ENCODE data around the gene SLC39A3. TPM values are rescaled to one million over a fixed set of nuclear protein-coding genes. Genes with fewer than 3 reads are reported as not detected.

Gene SLC39A3
- total and polyA plus RNA-seq, 2 of the 8 experiments (the other 6 are each of a cell fraction or from before 2014, with no cell fraction given), result 33.0 to 52.9 TPM

DNA sequence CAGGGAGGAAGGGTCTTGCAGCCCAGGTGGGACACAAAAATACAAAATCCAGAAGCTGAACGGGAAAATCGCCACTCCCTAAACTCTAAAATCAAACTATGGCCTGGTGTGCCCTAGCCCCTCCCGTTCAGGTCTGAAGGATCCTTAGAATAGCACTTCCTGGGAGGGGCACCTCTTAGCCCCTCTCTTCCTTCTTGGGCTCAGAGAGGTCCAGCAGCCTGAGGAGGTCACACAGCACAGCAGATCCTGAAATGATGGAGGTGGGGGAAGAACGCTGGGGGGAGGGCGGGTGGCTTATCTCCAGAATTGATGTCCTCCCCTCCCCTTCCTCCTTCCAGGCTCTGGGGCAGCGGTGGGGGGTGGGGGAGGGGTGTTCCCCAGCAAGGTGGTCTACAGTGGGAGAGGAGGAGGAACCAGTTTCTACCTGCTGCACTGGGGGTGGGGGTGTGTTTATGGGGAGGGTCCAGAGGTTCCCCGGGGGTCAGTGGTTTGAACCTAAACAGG, 20.5 kb downstream of the SLC39A3 start (continued):
- TF ChIP-seq EZH2 (IDR thresholded peaks at IDR 0.05; ENCODE audit: low read depth, low read length, severe bottlenecking), result no peak
- no peak for TF ChIP-seq BRCA1 (IDR thresholded peaks at IDR 0.05; ENCODE audit: low read depth, low read length)
- no peak for TF ChIP-seq SIRT6 (IDR thresholded peaks at IDR 0.05; ENCODE audit: low read length)
- TF ChIP-seq SP1 (IDR thresholded peaks at IDR 0.05; ENCODE audit: low read depth, low read length), result no peak
- TF ChIP-seq, protein P1, sequence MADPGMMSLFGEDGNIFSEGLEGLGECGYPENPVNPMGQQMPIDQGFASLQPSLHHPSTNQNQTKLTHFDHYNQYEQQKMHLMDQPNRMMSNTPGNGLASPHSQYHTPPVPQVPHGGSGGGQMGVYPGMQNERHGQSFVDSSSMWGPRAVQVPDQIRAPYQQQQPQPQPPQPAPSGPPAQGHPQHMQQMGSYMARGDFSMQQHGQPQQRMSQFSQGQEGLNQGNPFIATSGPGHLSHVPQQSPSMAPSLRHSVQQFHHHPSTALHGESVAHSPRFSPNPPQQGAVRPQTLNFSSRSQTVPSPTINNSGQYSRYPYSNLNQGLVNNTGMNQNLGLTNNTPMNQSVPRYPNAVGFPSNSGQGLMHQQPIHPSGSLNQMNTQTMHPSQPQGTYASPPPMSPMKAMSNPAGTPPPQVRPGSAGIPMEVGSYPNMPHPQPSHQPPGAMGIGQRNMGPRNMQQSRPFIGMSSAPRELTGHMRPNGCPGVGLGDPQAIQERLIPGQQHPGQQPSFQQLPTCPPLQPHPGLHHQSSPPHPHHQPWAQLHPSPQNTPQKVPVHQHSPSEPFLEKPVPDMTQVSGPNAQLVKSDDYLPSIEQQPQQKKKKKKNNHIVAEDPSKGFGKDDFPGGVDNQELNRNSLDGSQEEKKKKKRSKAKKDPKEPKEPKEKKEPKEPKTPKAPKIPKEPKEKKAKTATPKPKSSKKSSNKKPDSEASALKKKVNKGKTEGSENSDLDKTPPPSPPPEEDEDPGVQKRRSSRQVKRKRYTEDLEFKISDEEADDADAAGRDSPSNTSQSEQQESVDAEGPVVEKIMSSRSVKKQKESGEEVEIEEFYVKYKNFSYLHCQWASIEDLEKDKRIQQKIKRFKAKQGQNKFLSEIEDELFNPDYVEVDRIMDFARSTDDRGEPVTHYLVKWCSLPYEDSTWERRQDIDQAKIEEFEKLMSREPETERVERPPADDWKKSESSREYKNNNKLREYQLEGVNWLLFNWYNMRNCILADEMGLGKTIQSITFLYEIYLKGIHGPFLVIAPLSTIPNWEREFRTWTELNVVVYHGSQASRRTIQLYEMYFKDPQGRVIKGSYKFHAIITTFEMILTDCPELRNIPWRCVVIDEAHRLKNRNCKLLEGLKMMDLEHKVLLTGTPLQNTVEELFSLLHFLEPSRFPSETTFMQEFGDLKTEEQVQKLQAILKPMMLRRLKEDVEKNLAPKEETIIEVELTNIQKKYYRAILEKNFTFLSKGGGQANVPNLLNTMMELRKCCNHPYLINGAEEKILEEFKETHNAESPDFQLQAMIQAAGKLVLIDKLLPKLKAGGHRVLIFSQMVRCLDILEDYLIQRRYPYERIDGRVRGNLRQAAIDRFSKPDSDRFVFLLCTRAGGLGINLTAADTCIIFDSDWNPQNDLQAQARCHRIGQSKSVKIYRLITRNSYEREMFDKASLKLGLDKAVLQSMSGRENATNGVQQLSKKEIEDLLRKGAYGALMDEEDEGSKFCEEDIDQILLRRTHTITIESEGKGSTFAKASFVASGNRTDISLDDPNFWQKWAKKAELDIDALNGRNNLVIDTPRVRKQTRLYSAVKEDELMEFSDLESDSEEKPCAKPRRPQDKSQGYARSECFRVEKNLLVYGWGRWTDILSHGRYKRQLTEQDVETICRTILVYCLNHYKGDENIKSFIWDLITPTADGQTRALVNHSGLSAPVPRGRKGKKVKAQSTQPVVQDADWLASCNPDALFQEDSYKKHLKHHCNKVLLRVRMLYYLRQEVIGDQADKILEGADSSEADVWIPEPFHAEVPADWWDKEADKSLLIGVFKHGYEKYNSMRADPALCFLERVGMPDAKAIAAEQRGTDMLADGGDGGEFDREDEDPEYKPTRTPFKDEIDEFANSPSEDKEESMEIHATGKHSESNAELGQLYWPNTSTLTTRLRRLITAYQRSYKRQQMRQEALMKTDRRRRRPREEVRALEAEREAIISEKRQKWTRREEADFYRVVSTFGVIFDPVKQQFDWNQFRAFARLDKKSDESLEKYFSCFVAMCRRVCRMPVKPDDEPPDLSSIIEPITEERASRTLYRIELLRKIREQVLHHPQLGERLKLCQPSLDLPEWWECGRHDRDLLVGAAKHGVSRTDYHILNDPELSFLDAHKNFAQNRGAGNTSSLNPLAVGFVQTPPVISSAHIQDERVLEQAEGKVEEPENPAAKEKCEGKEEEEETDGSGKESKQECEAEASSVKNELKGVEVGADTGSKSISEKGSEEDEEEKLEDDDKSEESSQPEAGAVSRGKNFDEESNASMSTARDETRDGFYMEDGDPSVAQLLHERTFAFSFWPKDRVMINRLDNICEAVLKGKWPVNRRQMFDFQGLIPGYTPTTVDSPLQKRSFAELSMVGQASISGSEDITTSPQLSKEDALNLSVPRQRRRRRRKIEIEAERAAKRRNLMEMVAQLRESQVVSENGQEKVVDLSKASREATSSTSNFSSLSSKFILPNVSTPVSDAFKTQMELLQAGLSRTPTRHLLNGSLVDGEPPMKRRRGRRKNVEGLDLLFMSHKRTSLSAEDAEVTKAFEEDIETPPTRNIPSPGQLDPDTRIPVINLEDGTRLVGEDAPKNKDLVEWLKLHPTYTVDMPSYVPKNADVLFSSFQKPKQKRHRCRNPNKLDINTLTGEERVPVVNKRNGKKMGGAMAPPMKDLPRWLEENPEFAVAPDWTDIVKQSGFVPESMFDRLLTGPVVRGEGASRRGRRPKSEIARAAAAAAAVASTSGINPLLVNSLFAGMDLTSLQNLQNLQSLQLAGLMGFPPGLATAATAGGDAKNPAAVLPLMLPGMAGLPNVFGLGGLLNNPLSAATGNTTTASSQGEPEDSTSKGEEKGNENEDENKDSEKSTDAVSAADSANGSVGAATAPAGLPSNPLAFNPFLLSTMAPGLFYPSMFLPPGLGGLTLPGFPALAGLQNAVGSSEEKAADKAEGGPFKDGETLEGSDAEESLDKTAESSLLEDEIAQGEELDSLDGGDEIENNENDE (IDR thresholded peaks at IDR 0.05; ENCODE audit: insufficient replicate concordance, low read length), result no peak
- TF ChIP-seq RNF2 (IDR thresholded peaks at IDR 0.05; ENCODE audit: borderline replicate concordance, low read depth, low read length, missing control alignments, poor library complexity, severe bottlenecking), result no peak
- no peak for TF ChIP-seq TEAD4 (IDR thresholded peaks at IDR 0.05; ENCODE audit: low read depth, low read length)
- no peak for TF ChIP-seq SP2 (IDR thresholded peaks at IDR 0.05; ENCODE audit: low read length)
- TF ChIP-seq SUZ12 (IDR thresholded peaks at IDR 0.05; ENCODE audit: low read length), result no peak
- TF ChIP-seq POLR2A (IDR thresholded peaks at IDR 0.05; ENCODE audit: control extremely low read depth in 1 of 2, low read depth in 2 of 2, low read length in 2 of 2), result no peak
- TF ChIP-seq POLR2AphosphoS5 (IDR thresholded peaks at IDR 0.05; ENCODE audit: low read depth, low read length), result no peak
- TF ChIP-seq SIN3A (conservative IDR thresholded peaks at IDR 0.05 in 1 of 2, IDR thresholded peaks at IDR 0.05 in 1 of 2; ENCODE audit: low read depth in 1 of 2, low read length in 2 of 2), result no peak

Data from H1 (cell line).